Measurements from ENCODE around the gene GPR39. TPM values are rescaled to one million over a fixed set of nuclear protein-coding genes. Genes with fewer than 3 reads are reported as not detected.

The GPR39 gene
- total RNA-seq, 1 donor from 2014 or later, result 9.0 TPM

GRCh38 chr2:132656266-132656975 is 239.8 kb downstream of the GPR39 start:
- H3K4me3 ChIP-seq (ENCODE audit: low read depth, low read length), result no peak overlapping the region
- TF ChIP-seq CTCF (conservative IDR thresholded peaks at IDR 0.05; ENCODE audit: low read depth, low read length), result no peak
- DNase-seq (ENCODE audit: low read depth), result no peak

DNA sequence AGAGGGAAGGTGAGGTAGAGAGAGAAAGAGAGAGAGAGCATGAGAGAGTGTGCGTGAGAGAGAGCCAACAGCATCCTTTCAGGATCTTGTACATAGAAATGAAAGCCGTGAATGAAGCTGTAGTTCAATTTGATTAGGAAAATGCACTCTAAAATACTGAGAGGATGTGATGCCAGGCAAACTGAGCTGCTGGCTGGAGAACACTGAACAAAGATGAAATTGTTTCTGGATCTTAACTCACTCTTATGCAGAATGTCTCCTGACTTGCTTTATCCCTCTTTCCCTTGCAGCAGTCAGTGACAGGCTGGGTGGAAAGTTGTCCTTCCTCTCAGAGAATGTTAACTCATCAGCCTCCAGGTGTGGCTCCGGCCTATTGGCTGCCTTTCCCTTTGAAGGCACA is 242.7 kb downstream of the GPR39 start:
- no peak overlapping the region for H3K4me3 ChIP-seq (ENCODE audit: low read depth, low read length)
- no peak for TF ChIP-seq CTCF (conservative IDR thresholded peaks at IDR 0.05; ENCODE audit: low read depth, low read length)

GRCh38 chr2:132662732-132663131 is 246.1 kb downstream of the GPR39 start:
- no peak for DNase-seq (ENCODE audit: low read depth)
- H3K4me3 ChIP-seq (ENCODE audit: low read depth, low read length), result no peak overlapping the region
- no peak for TF ChIP-seq CTCF (conservative IDR thresholded peaks at IDR 0.05; ENCODE audit: low read depth, low read length)

More for the DNA sequence above, 242.7 kb downstream of the GPR39 start:
- DNase-seq (ENCODE audit: low read depth), result no peak

DNA sequence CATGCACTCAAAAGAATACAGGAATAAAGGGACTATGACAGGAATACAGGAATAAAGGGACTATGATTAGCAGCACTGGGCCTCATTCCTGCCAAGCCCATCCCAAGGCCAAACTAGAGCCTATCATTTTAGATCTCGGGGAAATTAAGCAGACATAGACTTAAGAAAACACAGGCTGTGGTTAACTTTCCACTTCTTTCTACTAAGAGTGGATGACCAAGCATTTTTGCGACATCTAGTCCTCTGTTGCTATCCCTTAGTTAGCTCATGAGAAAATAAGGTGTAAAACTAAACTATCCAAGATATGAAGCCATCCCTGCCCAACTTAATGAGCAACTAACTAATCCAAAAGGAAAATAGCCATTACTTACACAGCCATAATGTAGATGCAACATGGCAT is 247.5 kb downstream of the GPR39 start:
- no peak overlapping the region for H3K4me3 ChIP-seq (ENCODE audit: low read depth, low read length)
- TF ChIP-seq CTCF (conservative IDR thresholded peaks at IDR 0.05; ENCODE audit: low read depth, low read length), result no peak
- DNase-seq (ENCODE audit: low read depth), result no peak

- H3K4me3 ChIP-seq (ENCODE audit: low read depth, low read length), result no peak overlapping the region
- TF ChIP-seq CTCF (conservative IDR thresholded peaks at IDR 0.05; ENCODE audit: low read depth, low read length), result no peak
- DNase-seq (ENCODE audit: low read depth), result no peak
Measured at GRCh38 chr2:132665401-132666140, 249.0 kb downstream of the GPR39 start.

- H3K4me3 ChIP-seq (ENCODE audit: low read depth, low read length), result no peak overlapping the region
- no peak for DNase-seq (ENCODE audit: low read depth)
- TF ChIP-seq CTCF (conservative IDR thresholded peaks at IDR 0.05; ENCODE audit: low read depth, low read length), result no peak
Measured at GRCh38 chr2:132667706-132668105, 251.1 kb downstream of the GPR39 start.
